GM19239 (cell line): Measurements from ENCODE around the gene JAKMIP2.
"Not testable (repeated sequence)": the region's sequence is repeated elsewhere in the genome, so short reads cannot be mapped to it uniquely, and the experiment has no call there.

Experiments
- DNase-seq: peaks from one replicate; pipeline ENCODE4 v3.0.0; 2011; ENCODE audit warnings: low spot score; ENCODE audit not compliant: insufficient read length
- FAIRE-seq: peaks from 2 replicates; lab custom pipeline; 2011; peaks lifted over from hg19 to GRCh38; lab: Jason Lieb, UNC

The JAKMIP2 gene

GRCh38 chr5:147668385-147668784, 114.1 kb downstream of the JAKMIP2 start:
- FAIRE-seq (no peak), DNase-seq (no peak)

- no peak for FAIRE-seq
- DNase-seq, result no peak
These were observed 115.2 kb downstream of the JAKMIP2 start for GRCh38 chr5:147667363-147667762.

- DNase-seq, result no peak
- no peak for FAIRE-seq
These were observed 116.1 kb downstream of the JAKMIP2 start for GRCh38 chr5:147666419-147666818.

GRCh38 chr5:147661541-147661940, 121.0 kb downstream of the JAKMIP2 start:
- no peak for FAIRE-seq

GRCh38 chr5:147659166-147659929, 123.2 kb downstream of the JAKMIP2 start:
- DNase-seq (no peak), FAIRE-seq (no peak)

More at GRCh38 chr5:147661541-147661940, 121.0 kb downstream of the JAKMIP2 start:
- no peak for DNase-seq

GRCh38 chr5:147658293-147658932, 124.1 kb downstream of the JAKMIP2 start:
- DNase-seq (no peak), FAIRE-seq (no peak)

- no peak for FAIRE-seq
- no peak for DNase-seq
These were observed 133.9 kb downstream of the JAKMIP2 start for GRCh38 chr5:147648597-147648996.

- FAIRE-seq (no peak), DNase-seq (no peak)
These were observed 137.3 kb downstream of the JAKMIP2 start for GRCh38 chr5:147645197-147645596.

GRCh38 chr5:147644460-147644859, 138.1 kb downstream of the JAKMIP2 start:
- no peak for FAIRE-seq

GRCh38 chr5:147643142-147643541, 139.4 kb downstream of the JAKMIP2 start:
- FAIRE-seq, result no peak

More at GRCh38 chr5:147644460-147644859, 138.1 kb downstream of the JAKMIP2 start:
- DNase-seq, result no peak

GRCh38 chr5:147642666-147643065, 139.9 kb downstream of the JAKMIP2 start:
- no peak for DNase-seq
- FAIRE-seq, result no peak

More at GRCh38 chr5:147643142-147643541, 139.4 kb downstream of the JAKMIP2 start:
- DNase-seq, result no peak

GRCh38 chr5:147639321-147639720, 143.2 kb downstream of the JAKMIP2 start:
- no peak for DNase-seq

GRCh38 chr5:147636729-147636984, 145.9 kb downstream of the JAKMIP2 start:
- DNase-seq, result no peak
- no peak for FAIRE-seq

More at GRCh38 chr5:147639321-147639720, 143.2 kb downstream of the JAKMIP2 start:
- no peak for FAIRE-seq

GRCh38 chr5:147635882-147636728, 146.4 kb downstream of the JAKMIP2 start:
- DNase-seq, result no peak
- no peak for FAIRE-seq

- not testable (repeated sequence) for DNase-seq, FAIRE-seq
These were observed 147.1 kb downstream of the JAKMIP2 start for GRCh38 chr5:147635439-147635838.

GRCh38 chr5:147633173-147633572, 149.4 kb downstream of the JAKMIP2 start:
- DNase-seq, result no peak
- no peak for FAIRE-seq

GRCh38 chr5:147631428-147632003, 151.0 kb downstream of the JAKMIP2 start:
- FAIRE-seq, result no peak
- DNase-seq, result no peak

GRCh38 chr5:147629196-147629595, 153.3 kb downstream of the JAKMIP2 start:
- FAIRE-seq (no peak), DNase-seq (no peak)

GRCh38 chr5:147628058-147628895, 154.3 kb downstream of the JAKMIP2 start:
- FAIRE-seq (peak; percentile 61), DNase-seq (peak; percentile 9)

- FAIRE-seq (no peak), DNase-seq (no peak)
These were observed 156.1 kb downstream of the JAKMIP2 start for GRCh38 chr5:147626464-147626863.
